ENCODE measurements around the gene ABCB8. TPM values are rescaled to one million over a fixed set of nuclear protein-coding genes. Genes with fewer than 3 reads are reported as not detected.

The ABCB8 gene
- total RNA-seq, 1 donor from 2014 or later = 38.1 TPM

- DNase-seq (ENCODE audit: extremely low spot score, unreplicated experiment) = no peak
- H3K27me3 Mint-ChIP-seq (ENCODE audit: unreplicated experiment) = no peaks in the 10 kb centered on the region
- peaks cover 30% of the 10 kb centered on the region for H3K36me3 Mint-ChIP-seq (ENCODE audit: unreplicated experiment)
- TF ChIP-seq, protein P1, sequence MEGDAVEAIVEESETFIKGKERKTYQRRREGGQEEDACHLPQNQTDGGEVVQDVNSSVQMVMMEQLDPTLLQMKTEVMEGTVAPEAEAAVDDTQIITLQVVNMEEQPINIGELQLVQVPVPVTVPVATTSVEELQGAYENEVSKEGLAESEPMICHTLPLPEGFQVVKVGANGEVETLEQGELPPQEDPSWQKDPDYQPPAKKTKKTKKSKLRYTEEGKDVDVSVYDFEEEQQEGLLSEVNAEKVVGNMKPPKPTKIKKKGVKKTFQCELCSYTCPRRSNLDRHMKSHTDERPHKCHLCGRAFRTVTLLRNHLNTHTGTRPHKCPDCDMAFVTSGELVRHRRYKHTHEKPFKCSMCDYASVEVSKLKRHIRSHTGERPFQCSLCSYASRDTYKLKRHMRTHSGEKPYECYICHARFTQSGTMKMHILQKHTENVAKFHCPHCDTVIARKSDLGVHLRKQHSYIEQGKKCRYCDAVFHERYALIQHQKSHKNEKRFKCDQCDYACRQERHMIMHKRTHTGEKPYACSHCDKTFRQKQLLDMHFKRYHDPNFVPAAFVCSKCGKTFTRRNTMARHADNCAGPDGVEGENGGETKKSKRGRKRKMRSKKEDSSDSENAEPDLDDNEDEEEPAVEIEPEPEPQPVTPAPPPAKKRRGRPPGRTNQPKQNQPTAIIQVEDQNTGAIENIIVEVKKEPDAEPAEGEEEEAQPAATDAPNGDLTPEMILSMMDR (IDR thresholded peaks at IDR 0.05) = no peak
- peaks cover 7% of the 10 kb centered on the region for H3K4me1 Mint-ChIP-seq (ENCODE audit: unreplicated experiment)
- no peaks in the 10 kb centered on the region for H3K9me3 Mint-ChIP-seq (ENCODE audit: unreplicated experiment)
- H3K4me3 Mint-ChIP-seq (ENCODE audit: unreplicated experiment) = no peak overlapping the region
- no peak overlapping the region for H3K27ac Mint-ChIP-seq (ENCODE audit: unreplicated experiment)
Measured at GRCh38 chr7:151071032-151071866, 43.0 kb downstream of the ABCB8 start.

- H3K36me3 Mint-ChIP-seq (ENCODE audit: unreplicated experiment) = peaks cover 25% of the 10 kb centered on the region
- H3K27me3 Mint-ChIP-seq (ENCODE audit: unreplicated experiment) = no peaks in the 10 kb centered on the region
- no peak overlapping the region for H3K4me3 Mint-ChIP-seq (ENCODE audit: unreplicated experiment)
- H3K9me3 Mint-ChIP-seq (ENCODE audit: unreplicated experiment) = no peaks in the 10 kb centered on the region
- DNase-seq (ENCODE audit: extremely low spot score, unreplicated experiment) = no peak
- H3K27ac Mint-ChIP-seq (ENCODE audit: unreplicated experiment) = no peak overlapping the region
- H3K4me1 Mint-ChIP-seq (ENCODE audit: unreplicated experiment) = peaks cover 13% of the 10 kb centered on the region
- TF ChIP-seq, protein P1 (IDR thresholded peaks at IDR 0.05) = no peak
Measured at GRCh38 chr7:151073990-151074389, 45.7 kb downstream of the ABCB8 start.

DNA sequence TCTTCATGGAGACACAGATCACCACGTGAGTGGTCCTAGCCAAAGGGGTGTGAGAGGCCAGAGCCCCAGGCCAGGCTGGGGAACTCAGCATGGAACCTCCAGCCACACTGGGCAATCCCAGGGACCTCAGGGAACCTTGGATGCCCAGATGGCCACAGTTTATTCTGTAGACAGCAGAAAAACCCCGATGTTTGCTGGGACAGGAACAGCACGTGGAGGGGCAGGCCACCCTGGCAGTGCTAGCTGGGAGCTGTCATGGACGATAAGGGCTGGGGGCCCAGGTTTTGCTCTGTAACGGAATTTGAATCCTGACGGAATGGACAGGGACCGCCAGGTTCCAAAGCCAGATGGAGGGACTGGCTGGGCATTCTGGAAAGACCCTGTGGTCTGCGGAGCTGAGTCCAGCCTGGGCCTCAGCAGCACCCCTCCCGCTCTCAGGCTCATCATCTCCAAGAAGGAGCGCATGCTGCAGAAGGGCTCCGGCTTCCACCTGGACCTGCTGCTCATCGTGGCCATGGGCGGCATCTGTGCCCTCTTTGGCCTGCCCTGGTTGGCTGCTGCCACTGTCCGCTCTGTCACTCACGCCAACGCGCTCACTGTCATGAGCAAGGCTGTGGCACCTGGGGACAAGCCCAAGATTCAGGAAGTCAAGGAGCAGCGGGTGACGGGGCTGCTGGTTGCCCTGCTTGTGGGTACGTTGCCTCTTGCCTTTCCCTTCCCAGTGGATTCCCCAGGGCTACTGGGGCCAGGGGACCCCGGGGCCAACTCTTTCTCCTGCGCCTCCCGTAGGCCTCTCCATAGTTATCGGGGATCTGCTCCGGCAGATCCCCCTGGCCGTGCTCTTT lies 46.8 kb downstream of the ABCB8 start:
- Mint-ChIP-seq H3K36me3 (ENCODE audit: unreplicated experiment) (peaks cover 21% of the 10 kb centered on the region), H3K27me3 (ENCODE audit: unreplicated experiment) (no peaks in the 10 kb centered on the region), H3K4me3 (ENCODE audit: unreplicated experiment) (no peak overlapping the region), H3K9me3 (ENCODE audit: unreplicated experiment) (no peaks in the 10 kb centered on the region), H3K27ac (ENCODE audit: unreplicated experiment) (peak overlapping the region; percentile 31), H3K4me1 (ENCODE audit: unreplicated experiment) (peaks cover 24% of the 10 kb centered on the region)
- DNase-seq (ENCODE audit: extremely low spot score, unreplicated experiment) = no peak
- TF ChIP-seq, protein P1 (IDR thresholded peaks at IDR 0.05) = no peak

DNA sequence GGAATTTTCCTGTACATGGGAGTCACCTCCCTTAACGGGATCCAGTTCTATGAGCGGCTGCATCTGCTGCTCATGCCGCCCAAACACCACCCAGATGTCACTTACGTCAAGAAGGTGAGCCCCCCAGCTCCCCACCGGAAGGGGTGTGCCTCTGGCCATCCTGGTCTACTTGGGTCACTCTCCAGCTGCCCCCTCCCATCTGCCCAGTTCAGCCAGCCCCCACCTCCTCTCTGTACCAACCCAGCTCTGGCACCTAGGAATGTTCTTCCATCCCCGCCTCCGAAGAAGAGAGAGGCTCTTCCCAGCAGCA lies 47.4 kb downstream of the ABCB8 start:
- no peak for DNase-seq (ENCODE audit: extremely low spot score, unreplicated experiment)
- Mint-ChIP-seq H3K36me3 (ENCODE audit: unreplicated experiment) (peaks cover 21% of the 10 kb centered on the region), H3K27ac (ENCODE audit: unreplicated experiment) (no peak overlapping the region), H3K27me3 (ENCODE audit: unreplicated experiment) (no peaks in the 10 kb centered on the region), H3K4me3 (ENCODE audit: unreplicated experiment) (no peak overlapping the region), H3K4me1 (ENCODE audit: unreplicated experiment) (peaks cover 24% of the 10 kb centered on the region), H3K9me3 (ENCODE audit: unreplicated experiment) (no peaks in the 10 kb centered on the region)
- TF ChIP-seq, protein P1 (IDR thresholded peaks at IDR 0.05) = no peak

GRCh38 chr7:151075978-151076426 lies 47.8 kb downstream of the ABCB8 start:
- Mint-ChIP-seq H3K36me3 (ENCODE audit: unreplicated experiment) (peaks cover 21% of the 10 kb centered on the region), H3K27me3 (ENCODE audit: unreplicated experiment) (no peaks in the 10 kb centered on the region), H3K9me3 (ENCODE audit: unreplicated experiment) (no peaks in the 10 kb centered on the region), H3K4me1 (ENCODE audit: unreplicated experiment) (peaks cover 26% of the 10 kb centered on the region), H3K4me3 (ENCODE audit: unreplicated experiment) (no peak overlapping the region), H3K27ac (ENCODE audit: unreplicated experiment) (no peak overlapping the region)
- no peak for DNase-seq (ENCODE audit: extremely low spot score, unreplicated experiment)
- TF ChIP-seq, protein P1 (IDR thresholded peaks at IDR 0.05) = no peak

Measured in osteocyte (in vitro differentiated cells).